DMS153 treated with DMSO at 0.1 percent for 48 hours (cell line): Measurements from ENCODE around the gene SLC66A1.

Source experiments
- DNase-seq: peaks from one replicate; lab custom pipeline; 2025; ENCODE audit not compliant: unreplicated experiment; lab: John Stamatoyannopoulos, UW

Gene SLC66A1

GRCh38 chr1:19375631-19376400 is 63.7 kb downstream of the SLC66A1 start:
- DNase-seq, result no peak

DNA sequence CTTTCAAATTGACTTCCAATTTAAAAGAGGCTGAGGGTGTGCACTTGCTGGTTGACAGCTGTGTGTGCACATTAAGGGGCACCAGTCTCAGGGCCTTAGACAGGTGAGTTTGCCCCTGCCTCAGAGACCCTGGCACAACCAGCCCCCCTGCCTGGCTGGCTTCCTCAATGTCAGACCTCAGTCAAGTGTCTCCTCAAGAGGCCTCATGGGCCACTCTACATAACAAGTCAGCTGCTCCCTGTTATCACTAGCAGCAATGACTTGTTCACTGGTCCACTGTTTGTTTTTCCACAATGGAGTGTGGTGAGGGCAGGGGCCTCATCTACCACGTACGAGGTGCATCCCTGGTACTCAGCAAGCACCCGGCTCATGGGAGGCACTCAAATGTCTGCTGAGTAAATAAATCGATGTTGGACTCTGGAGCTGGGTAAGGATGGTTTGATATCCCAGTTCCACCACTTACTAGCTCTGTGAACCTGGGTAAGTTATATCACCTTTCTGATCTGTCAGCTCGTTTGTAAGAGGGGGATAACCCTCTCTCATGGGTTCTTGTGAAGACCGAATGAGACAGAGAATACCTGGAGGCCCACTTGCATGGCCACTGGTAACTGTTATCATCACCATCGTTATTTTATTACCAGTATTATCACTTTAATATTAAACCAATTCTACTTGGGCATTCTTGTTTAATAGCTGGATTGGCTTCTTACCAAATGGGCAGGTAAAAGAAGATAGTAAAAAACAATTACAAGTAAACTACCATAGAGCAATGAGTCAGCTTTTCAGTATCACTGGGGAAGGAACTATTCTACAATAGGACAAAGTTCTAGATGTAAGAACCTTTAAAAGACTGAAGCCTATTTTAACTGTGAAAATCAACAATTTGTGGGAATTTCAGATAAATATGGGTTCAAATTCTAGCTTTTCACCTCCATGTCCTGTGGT is 64.6 kb downstream of the SLC66A1 start:
- no peak for DNase-seq

DNA sequence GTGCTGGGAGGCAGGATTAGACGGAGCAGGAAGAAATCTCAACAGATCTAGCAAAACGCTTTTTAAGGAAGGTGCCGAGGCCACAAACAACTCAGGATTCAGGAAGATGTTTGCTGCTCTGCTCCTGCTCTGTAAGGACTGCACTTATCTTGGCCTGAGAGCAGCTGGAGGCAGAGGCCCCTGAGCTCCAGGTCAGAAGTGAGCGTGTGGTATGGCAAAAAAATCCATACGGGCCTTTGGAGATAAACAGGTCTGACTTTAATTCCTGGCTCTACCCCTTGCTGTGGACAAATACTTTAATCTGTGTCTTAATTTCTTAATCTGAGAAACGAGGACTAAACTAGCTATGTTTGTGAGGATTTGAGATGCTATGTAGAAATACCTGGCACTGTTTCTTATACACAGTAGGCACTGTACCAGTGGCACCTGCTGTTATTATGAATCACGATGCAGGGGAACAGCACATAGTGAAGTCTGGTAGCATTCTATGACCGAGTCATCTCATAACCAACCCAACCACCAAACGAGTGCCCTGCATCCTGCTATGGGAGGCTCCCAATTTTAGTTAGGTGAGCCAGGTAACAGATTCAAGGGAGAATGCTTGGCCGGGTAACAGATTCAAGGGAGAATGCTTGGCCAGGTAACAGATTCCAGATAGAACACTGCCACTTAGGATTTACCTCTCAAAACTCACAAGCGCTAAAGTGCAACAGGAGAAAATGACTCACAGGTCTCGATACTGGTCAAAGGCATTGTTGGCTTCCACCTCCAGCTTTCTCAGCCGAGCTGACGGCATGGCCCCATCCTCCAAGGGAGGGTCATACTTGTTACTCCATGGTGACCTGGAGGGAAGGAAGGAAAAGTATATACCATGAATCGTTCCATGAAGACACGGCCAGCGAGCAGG is 65.9 kb downstream of the SLC66A1 start:
- DNase-seq, result no peak
